GM19099 (cell line): ENCODE measurements around the gene CCER1.

Source experiments
- POLR2A ChIP-seq: IDR thresholded peaks from 3 replicates; pipeline ENCODE4 v1.6.1; 2011; ENCODE audit warnings: low read depth; ENCODE audit not compliant: insufficient read length; ENCODE audit errors: extremely low read depth

The CCER1 gene

GRCh38 chr12:90910958-90911357 lies 44.0 kb downstream of the CCER1 start:
- TF ChIP-seq POLR2A, result no peak

GRCh38 chr12:90909069-90909770 lies 45.8 kb downstream of the CCER1 start:
- TF ChIP-seq POLR2A, result no peak

GRCh38 chr12:90908465-90908864 lies 46.5 kb downstream of the CCER1 start:
- TF ChIP-seq POLR2A, result no peak

GRCh38 chr12:90905691-90906370 lies 49.1 kb downstream of the CCER1 start:
- no peak for TF ChIP-seq POLR2A

- no peak for TF ChIP-seq POLR2A
Observed at GRCh38 chr12:90902596-90902995, 52.4 kb downstream of the CCER1 start.
